ENCODE data around the gene SLC7A4.
"Not testable (repeated sequence)": the region's sequence is repeated elsewhere in the genome, so short reads cannot be mapped to it uniquely, and the experiment has no call there.

The SLC7A4 gene

GRCh38 chr22:21064425-21064824 is 32.1 kb upstream of the SLC7A4 start:
- not testable (repeated sequence) for DNase-seq (ENCODE audit: low spot score)

DNA sequence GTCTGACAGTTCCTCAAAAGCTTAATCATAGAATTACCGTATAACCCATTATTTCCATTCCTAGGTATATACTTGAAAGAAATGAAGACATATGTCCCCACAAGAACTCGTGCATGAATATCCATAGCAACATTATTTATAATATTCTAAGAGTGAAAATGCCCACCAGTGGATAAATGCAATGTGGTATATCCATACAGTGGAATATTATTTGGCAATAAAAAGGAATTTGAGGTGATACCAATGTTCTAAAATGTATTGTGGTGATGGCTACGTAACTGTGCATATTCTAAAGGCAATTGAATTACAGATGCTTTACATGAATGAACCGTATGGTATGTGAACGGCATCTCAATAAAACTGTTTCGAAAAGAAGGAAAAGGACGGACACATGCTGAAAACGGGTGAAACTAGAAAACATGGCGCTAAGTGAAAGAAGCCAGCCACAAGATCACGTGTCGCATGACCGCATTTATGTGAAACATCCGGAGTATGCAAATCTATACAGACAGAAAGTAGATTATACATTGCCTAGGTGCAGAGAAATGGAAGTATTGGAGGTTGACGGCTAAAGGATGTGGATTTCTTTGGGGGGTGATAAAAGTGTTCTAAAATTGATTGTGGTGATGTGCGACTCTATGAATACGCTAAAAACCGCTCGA is 29.4 kb upstream of the SLC7A4 start:
- DNase-seq (ENCODE audit: low spot score), result not testable (repeated sequence)

- DNase-seq (ENCODE audit: low spot score), result not testable (repeated sequence)
Observed at GRCh38 chr22:21060363-21060762, 28.0 kb upstream of the SLC7A4 start.

GRCh38 chr22:21055880-21056319 is 23.5 kb upstream of the SLC7A4 start:
- no peak for DNase-seq (ENCODE audit: low spot score)

GRCh38 chr22:21055564-21055834 is 23.1 kb upstream of the SLC7A4 start:
- no peak for DNase-seq (ENCODE audit: low spot score)

- no peak for DNase-seq (ENCODE audit: low spot score)
Observed at GRCh38 chr22:21054714-21055563, 22.6 kb upstream of the SLC7A4 start.

- no peak for DNase-seq (ENCODE audit: low spot score)
Observed at GRCh38 chr22:21054046-21054713, 21.8 kb upstream of the SLC7A4 start.

GRCh38 chr22:21052715-21053459 is 20.5 kb upstream of the SLC7A4 start:
- DNase-seq (ENCODE audit: low spot score), result no peak

DNA sequence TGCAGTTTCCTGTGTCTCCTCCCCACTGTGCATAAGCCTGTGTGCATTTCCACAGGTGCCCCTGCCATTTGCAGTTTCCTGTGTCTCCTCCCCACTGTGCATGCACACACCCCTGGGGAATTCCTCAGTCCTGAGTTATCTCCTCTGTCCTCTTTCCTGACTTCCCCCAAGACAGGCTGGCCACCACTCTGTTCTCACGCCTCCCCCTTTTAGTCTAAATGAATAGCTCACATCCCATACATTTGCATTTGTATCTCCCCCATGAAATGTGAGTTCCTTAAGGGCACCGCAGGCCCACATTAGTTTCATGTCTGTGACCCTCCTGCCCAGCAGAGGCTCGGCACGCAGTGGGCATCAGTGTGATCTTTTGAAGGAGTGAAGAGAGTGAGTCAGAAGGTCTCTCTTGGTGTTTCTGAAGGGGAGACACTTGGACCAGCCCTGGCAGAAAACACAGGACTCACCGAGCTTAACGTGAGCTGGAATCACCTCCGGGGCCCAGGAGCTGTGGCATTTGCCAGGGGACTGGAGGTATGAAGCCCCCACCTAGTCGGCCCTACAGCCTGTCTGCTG is 19.6 kb upstream of the SLC7A4 start:
- DNase-seq (ENCODE audit: low spot score), result no peak

DNA sequence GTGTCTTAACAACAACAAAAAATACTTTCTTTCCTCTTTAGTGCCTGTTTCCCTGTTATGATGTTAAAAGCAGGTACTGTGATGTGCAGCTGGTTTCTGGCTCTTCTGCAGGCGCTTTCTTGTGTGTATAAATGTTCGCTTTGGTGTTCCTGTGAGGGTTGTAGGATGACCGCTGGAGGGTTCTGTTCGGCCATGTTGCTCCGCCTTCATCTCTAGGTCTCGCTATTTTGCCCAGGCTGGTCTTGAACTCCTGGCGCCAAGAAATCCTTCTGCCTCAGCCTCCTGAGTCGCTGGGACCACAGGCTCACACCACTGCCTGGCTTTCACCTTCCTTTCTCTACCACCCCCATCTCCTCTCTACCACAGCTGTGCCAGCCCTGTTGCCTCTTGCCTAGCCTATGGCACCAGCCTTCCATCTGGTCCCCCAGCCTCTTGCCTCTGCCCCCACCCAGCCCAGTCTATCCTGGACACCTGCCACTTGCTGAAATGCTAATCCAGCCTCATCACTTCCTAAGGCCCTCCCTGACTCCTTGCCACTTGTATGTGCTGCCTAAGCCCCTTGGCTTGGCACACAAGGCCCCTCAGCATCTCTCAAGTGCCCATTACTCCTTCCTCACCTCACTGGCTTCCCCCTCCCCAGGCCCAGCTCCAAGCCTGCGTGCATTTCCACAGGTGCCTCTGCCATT is 18.9 kb upstream of the SLC7A4 start:
- DNase-seq (ENCODE audit: low spot score), result no peak

DNA sequence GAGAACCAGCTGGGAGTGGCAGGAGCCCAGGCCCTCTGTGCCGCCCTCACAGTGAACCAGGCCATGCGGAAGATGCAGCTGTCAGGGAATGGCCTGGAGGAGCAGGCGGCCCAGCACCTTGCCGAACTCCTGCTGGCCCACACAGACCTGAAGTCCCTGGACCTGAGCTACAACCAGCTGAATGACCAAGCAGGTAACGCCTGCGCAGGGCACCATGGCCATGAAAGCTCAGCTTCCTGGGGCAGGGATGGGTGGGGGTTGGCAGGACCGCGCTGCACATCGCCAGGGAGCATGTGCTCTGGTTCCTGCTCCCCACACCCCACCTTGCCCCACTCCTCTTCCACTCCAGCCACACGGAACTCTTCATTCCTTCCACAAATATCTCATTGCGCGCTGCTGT is 16.6 kb upstream of the SLC7A4 start:
- DNase-seq (ENCODE audit: low spot score), result not testable (repeated sequence)

GRCh38 chr22:21048448-21048847 is 16.1 kb upstream of the SLC7A4 start:
- not testable (repeated sequence) for DNase-seq (ENCODE audit: low spot score)

- no peak for DNase-seq (ENCODE audit: low spot score)
Observed at GRCh38 chr22:21047730-21048129, 15.4 kb upstream of the SLC7A4 start.

DNA sequence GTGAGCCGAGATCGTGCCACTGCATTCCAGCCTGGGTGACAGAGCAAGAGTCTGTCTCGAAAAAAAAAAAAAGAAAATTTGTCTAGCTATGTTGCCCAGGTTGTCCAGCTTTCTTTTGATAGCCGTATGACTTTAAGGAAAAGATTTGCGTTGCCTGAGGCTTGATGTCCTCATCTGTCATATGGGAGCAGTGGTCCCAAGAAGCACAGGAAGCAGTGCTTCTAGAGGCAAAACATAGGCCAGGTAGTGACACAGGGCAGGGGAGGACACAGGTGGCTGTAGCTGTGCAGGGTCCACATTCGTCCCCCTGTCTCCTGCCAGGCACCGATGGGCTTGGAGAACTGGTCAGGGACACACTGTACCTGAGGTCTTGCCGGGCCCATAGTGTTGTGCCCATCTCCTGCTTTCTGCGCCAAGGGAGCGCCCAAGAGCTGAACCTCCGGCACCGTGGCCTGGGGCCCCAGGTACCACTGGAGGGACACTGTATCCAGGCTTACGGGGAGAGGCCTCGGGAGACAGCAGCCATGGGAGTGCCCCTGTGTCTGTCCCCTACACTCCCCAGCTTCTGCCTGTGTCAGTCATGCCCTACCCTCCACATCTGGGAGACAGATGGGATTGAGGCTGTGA is 14.8 kb upstream of the SLC7A4 start:
- DNase-seq (ENCODE audit: low spot score), result no peak

DNA sequence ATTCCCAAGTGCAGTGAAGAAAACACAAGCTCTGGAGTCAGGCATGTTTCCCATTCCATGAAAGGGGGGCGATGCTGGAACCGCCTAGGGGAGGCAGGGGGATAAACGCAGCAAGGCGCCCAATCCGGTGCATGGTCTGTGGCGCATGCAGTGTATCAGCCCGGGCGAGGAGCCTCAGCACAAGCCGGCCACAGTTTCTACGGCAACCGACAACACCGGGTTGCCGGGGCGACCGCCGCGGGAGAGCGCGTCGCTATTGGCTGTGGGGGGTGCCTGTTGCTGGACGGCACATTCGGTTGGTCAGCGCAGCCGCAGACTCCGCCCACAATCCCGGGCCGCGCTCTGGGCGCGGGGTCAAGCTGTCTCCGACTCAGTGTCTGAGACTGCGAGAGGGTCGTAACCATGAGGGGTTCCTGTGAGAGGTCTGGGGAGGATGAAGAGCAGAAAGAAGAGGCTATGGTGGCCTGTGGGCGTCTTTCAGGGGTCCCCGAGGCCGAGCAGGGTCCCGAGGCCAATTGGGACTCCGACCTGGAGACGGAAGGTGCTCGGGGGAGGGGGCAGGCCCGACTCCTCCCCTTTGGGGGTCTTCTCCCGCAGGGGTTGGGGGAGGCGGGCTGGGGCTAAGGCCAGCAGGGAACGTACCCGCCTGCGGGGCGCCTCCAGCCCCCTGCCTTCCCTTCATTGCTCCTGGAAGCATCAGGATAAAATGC is 13.4 kb upstream of the SLC7A4 start, which contains the start of gene LRRC74B:
LRRC74B (plus strand) TSS at position 362 of the 710 bp plus-strand sequence; CDS start at position 403, 41 bp downstream.
- DNase-seq (ENCODE audit: low spot score), result peak; percentile 98

GRCh38 chr22:21044931-21045584 is 12.7 kb upstream of the SLC7A4 start:
- peak; percentile 54 for DNase-seq (ENCODE audit: low spot score)

DNA sequence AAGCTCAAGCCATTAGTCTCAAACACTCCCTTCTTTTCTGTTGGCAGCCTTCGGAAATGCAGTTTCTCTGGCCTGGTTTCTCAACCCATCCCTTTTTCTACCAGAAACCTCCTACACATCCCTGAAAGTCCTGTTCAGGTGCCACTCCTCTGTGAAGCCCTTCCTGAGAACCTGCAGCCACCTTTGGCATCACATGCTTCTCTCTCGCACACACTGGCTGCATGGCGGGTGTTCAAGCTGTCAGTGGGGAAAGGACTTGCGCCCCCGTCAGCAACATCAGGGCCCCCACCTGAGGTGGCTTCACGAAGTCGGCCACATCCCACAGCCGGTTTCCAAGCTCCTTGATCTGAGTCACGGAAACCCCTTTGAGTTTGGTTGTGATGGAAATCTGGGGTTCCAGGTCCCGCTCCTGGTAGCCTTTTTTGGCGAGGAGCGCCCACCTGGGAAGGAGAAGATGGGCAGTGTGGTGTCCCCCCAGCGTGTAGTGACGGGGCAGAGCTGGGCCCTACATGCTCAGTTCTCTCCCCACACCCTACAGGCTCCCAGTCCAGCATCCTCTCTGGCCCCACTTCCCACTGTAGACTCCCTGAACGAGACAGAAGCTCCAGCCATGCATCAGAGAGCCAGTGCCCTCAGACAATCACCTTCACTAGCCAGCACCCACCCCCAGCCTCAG is 11.6 kb upstream of the SLC7A4 start:
- no peak for DNase-seq (ENCODE audit: low spot score)

DNA sequence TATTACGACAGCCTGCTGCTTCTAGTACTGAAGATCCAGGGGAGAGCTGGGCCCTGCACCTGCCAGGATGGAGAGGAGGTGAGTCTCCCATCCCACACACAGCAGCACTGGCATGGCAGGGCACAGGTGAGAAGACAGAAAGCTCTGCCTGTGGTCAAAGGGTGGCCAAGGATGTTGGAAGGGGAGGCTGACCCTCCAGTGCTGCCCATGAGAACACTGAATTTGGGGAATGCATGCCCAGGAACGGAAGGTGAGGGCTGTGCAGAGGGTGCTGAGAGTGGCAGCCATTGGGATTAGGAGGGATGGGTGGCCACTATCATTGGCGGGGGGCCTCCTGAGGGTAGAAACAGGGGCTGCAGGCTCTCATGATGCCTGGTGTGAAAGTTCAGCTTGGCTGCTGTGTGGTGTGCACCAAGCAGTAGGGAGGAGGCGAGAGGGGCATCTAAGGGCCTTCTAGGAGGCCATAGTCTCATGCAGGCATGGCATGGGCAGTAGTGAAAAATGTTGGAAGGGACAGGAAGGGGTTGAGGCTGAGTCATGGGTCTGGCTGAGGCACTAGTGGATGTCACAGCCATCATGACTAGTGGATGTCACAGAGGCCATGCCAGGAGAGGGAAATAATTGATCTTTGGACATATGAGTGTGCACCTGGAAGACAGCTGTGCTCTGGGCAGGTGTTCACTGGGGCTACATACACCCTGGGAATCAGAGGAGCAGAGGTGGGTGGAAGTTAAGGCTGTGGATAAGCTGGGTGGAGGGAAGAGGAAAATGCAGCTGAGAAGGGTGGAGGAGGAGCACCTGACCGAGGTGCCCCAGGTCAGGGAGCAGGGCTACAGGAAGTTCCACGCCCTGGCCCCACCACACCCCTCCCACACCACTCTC is 10.9 kb upstream of the SLC7A4 start:
- no peak for DNase-seq (ENCODE audit: low spot score)
